Parathyroid adenoma (tissue), 2 donors: Measurements from ENCODE around the gene TMEM132D.
"Not testable (repeated sequence)": the region's sequence is repeated elsewhere in the genome, so short reads cannot be mapped to it uniquely, and the experiment has no call there.

Source experiments
- H2AFZ ChIP-seq: fragments of 300-600 bp; sonication (generic); one replicate; pipeline ENCODE4 v1.7.0; 2017; ENCODE audit warnings: antibody characterized with exemption, mild to moderate bottlenecking
- H3K27ac ChIP-seq: fragments of 300-600 bp; sonication (generic); one replicate; pipeline ENCODE4 v1.7.0; 2017
- H3K27me3 ChIP-seq: fragments of 300-600 bp; sonication (generic); one replicate; pipeline ENCODE4 v1.7.0; 2017; ENCODE audit warnings: low read length; ENCODE audit not compliant: control insufficient read depth, insufficient read depth
- H3K36me3 ChIP-seq: fragments of 300-600 bp; sonication (generic); one replicate; pipeline ENCODE4 v1.7.0; 2017; ENCODE audit warnings: low read length; ENCODE audit not compliant: control insufficient read depth, insufficient read depth
- H3K4me1 ChIP-seq: fragments of 300-600 bp; sonication (generic); one replicate; pipeline ENCODE4 v1.7.0; 2017; ENCODE audit warnings: control low read depth
- H3K4me2 ChIP-seq: fragments of 300-600 bp; sonication (generic); one replicate; pipeline ENCODE4 v1.7.0; 2017; ENCODE audit warnings: low read length
- H3K4me3 ChIP-seq: fragments of 300-600 bp; sonication (generic); one replicate; pipeline ENCODE4 v1.7.0; 2017; ENCODE audit warnings: low read depth, low read length
- H3K79me2 ChIP-seq: fragments of 300-600 bp; sonication (generic); one replicate; pipeline ENCODE4 v1.7.0; 2017; ENCODE audit warnings: control low read depth
- H3K9ac ChIP-seq: fragments of 300-600 bp; sonication (generic); one replicate; pipeline ENCODE4 v1.7.0; 2017; ENCODE audit warnings: mild to moderate bottlenecking
- H3K9me3 ChIP-seq: fragments of 300-600 bp; sonication (generic); one replicate; pipeline ENCODE4 v1.7.0; 2017; ENCODE audit warnings: low read length; ENCODE audit not compliant: control insufficient read depth
- CTCF ChIP-seq: fragments of 300-600 bp; sonication (generic); IDR thresholded peaks from one replicate; pipeline ENCODE4 v1.7.0; 2017; ENCODE audit warnings: antibody characterized with exemption, mild to moderate bottlenecking
- donor health status: primary hyperparathyroidism.

The TMEM132D gene

GRCh38 chr12:129196927-129197326 is 706.9 kb downstream of the TMEM132D start:
- no peak for TF ChIP-seq CTCF
- H3K9me3 ChIP-seq: no peaks in the 10 kb centered on the region
- no peak overlapping the region for H3K4me3 ChIP-seq
- H3K9ac ChIP-seq: no peak overlapping the region
- no peak overlapping the region for H3K4me2 ChIP-seq
- no peaks in the 10 kb centered on the region for H3K79me2 ChIP-seq
- H3K27ac ChIP-seq: no peak overlapping the region
- no peak overlapping the region for H2AFZ ChIP-seq
- H3K4me1 ChIP-seq: no peaks in the 10 kb centered on the region
- H3K27me3 ChIP-seq: no peaks in the 10 kb centered on the region
- H3K36me3 ChIP-seq: no peaks in the 10 kb centered on the region

DNA sequence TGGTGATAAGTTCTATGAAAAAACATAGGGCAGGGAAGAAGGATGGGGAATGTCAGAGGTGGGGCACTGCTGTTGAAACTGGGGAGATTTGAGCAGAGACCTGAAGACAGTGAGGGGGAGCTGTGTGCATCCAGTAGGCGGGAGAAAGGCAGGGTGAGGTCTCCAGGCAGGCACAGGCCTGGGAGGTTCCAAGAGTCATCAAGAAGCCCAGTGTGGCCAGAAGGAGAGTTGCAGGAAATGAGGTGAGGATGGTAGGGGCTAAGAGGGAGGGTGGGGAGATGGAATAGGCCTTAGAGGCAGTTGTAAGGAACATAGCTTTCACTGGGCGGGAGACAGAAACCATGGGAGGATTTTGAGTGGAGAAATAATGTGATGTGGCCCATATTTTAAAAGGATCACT is 708.7 kb downstream of the TMEM132D start:
- Histone ChIP-seq H2AFZ (no peak overlapping the region), H3K36me3 (no peaks in the 10 kb centered on the region), H3K4me3 (no peak overlapping the region), H3K9ac (no peak overlapping the region), H3K9me3 (no peaks in the 10 kb centered on the region), H3K4me1 (no peaks in the 10 kb centered on the region), H3K27me3 (no peaks in the 10 kb centered on the region), H3K4me2 (no peak overlapping the region), H3K27ac (no peak overlapping the region), H3K79me2 (no peaks in the 10 kb centered on the region)
- no peak for TF ChIP-seq CTCF

GRCh38 chr12:129193263-129193871 is 710.5 kb downstream of the TMEM132D start:
- no peak overlapping the region for H3K9ac ChIP-seq
- no peaks in the 10 kb centered on the region for H3K79me2 ChIP-seq
- no peaks in the 10 kb centered on the region for H3K36me3 ChIP-seq
- no peaks in the 10 kb centered on the region for H3K27me3 ChIP-seq
- no peak overlapping the region for H2AFZ ChIP-seq
- no peaks in the 10 kb centered on the region for H3K9me3 ChIP-seq
- no peak overlapping the region for H3K27ac ChIP-seq
- no peak overlapping the region for H3K4me3 ChIP-seq
- no peak for TF ChIP-seq CTCF
- no peak overlapping the region for H3K4me2 ChIP-seq
- no peaks in the 10 kb centered on the region for H3K4me1 ChIP-seq

- no peak for TF ChIP-seq CTCF
These were observed 713.0 kb downstream of the TMEM132D start for GRCh38 chr12:129190827-129191226.

DNA sequence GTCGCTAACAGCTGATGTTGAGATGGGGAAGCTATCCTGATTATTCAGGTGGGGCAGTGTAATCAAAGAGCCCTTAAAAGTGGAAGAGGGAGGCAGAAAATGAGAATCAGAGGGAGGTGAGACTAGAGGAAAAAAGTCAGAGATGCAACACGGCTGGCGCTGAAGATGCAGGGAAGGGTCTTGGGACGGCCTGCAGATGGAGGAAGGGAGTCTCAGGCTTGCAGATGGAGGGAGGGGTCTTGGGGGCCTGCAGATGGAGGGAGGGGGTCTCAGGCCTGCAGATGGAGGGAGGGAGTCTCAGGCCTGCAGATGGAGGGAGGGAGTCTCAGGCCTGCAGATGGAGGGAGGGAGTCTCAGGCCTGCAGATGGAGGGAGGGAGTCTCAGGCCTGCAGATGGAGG is 713.9 kb downstream of the TMEM132D start:
- not testable (repeated sequence) for H3K9ac ChIP-seq, H3K27ac ChIP-seq, H3K79me2 ChIP-seq, H3K4me1 ChIP-seq, H2AFZ ChIP-seq, H3K27me3 ChIP-seq, H3K4me2 ChIP-seq, H3K9me3 ChIP-seq, H3K36me3 ChIP-seq, H3K4me3 ChIP-seq

More at GRCh38 chr12:129190827-129191226, 713.0 kb downstream of the TMEM132D start:
- no peaks in the 10 kb centered on the region for H3K27me3 ChIP-seq
- H3K4me3 ChIP-seq: no peak overlapping the region
- H3K27ac ChIP-seq: no peak overlapping the region
- no peaks in the 10 kb centered on the region for H3K9me3 ChIP-seq
- H2AFZ ChIP-seq: no peak overlapping the region
- H3K9ac ChIP-seq: no peak overlapping the region
- no peaks in the 10 kb centered on the region for H3K4me1 ChIP-seq
- no peaks in the 10 kb centered on the region for H3K79me2 ChIP-seq
- no peaks in the 10 kb centered on the region for H3K36me3 ChIP-seq
- H3K4me2 ChIP-seq: no peak overlapping the region
